Stimulated activated CD8-positive, alpha-beta memory T cell treated with anti-CD3 and anti-CD28 coated beads, Interleukin-12 subunit alpha, Interleukin-12 subunit beta, amount 100 ng/mL, for 24 hours (primary cell): Measurements from ENCODE around the gene MRPL37.
A peak's percentile ranks its signal among the peaks of the same experiment; 100 is the strongest.
"Not testable (repeated sequence)": the region's sequence is repeated elsewhere in the genome, so short reads cannot be mapped to it uniquely, and the experiment has no call there.

Experiments
- DNase-seq: peaks from one replicate; pipeline ENCODE4 v3.0.0-alpha.2; 2020; ENCODE audit errors: extremely low read depth

MRPL37 gene

DNA sequence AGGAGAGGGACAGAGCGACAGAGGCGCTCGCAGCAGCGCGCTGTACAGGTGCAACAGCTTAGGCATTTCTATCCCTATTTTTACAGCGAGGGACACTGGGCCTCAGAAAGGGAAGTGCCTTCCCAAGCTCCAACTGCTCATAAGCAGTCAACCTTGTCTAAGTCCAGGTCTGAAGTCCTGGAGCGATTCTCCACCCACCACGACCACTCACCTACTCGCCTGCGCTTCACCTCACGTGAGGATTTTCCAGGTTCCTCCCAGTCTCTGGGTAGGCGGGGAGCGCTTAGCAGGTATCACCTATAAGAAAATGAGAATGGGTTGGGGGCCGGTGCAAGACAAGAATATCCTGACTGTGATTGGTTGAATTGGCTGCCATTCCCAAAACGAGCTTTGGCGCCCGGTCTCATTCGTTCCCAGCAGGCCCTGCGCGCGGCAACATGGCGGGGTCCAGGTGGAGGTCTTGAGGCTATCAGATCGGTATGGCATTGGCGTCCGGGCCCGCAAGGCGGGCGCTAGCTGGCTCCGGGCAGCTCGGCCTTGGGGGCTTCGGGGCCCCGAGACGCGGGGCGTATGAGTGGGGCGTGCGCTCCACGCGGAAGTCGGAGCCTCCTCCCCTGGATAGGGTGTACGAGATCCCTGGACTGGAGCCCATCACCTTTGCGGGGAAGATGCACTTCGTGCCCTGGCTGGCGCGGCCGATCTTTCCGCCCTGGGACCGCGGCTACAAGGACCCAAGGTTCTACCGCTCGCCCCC lies at the start of gene MRPL37, which contains the start of gene CYB5RL:
TSS of gene MRPL37 (plus strand) at position 403 of the 754 bp plus-strand sequence. CDS start at position 480, 77 bp downstream.
TSS of gene CYB5RL (minus strand) at position 266 of the 754 bp plus-strand sequence. CDS start 4,414 bp downstream, outside the sequence.
- DNase-seq: peak; percentile 71

GRCh38 chr1:54151013-54151412 lies 49.0 kb upstream of the MRPL37 start:
- no peak for DNase-seq

DNA sequence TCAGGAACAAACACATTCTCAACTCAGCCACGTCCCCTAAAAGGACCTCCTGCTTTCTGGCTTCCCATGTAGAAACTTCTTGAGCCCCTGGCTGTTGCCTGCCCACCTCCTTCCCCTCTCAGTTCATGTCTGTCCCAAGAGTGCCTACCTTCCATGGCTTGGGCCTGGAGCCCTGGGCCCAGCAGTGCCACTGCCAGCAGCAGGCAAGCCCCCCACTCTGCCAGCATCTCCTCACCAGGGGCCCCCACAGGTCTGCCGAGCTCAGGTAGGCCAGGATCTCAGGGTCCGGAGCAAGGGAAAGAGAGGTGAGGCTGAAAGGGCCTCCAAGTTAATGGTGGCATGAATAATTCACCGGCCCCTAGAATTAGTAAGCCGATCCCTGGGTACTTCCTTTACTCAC lies 47.3 kb upstream of the MRPL37 start, which contains the start of gene CDCP2:
TSS of gene CDCP2 (minus strand) at position 305 of the 400 bp plus-strand sequence. CDS start at position 227, 78 bp downstream.
- DNase-seq: no peak

DNA sequence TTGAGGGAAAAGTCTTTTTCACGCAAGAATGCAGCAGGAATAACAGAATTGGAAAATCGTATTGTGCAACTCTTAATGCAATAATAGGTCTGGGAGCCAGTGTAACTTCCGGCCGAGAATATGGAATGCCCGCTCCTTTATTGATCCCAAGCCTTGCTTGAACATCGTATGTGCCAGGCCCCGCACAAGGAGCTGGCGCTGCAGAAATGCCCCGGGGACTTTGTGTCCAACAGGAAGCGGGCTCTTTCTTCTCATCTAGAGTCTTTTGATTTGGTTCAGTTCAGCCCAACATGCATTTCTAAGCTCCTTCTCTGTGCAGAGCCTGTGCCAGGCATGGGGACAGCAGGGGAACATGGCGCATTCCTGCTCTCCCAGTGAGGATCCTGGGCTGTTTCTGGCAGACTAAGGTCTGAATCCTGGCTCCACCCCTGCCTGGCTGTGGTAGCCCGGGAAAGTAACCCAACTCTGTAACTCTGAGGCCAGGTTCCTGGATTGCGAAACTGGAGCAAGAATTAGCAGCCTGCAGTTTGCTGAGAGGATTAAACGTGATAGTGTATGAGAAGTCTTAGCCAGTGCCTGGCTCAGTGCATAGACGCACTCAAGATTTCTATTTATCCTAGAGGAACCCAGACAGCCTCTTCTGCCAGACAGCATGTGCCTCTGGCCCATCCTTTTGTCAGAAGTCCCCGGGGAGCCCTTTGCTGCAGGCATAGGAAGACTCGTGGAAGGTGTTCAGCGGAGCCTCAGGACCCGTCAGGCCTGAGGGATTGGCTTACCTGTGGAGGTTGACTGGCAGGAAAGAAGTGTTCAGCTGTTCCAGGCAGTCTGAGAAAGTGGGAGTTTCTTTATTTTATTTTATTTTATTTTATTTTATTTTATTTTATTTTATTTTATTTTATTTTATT lies 46.2 kb upstream of the MRPL37 start:
- no peak for DNase-seq

DNA sequence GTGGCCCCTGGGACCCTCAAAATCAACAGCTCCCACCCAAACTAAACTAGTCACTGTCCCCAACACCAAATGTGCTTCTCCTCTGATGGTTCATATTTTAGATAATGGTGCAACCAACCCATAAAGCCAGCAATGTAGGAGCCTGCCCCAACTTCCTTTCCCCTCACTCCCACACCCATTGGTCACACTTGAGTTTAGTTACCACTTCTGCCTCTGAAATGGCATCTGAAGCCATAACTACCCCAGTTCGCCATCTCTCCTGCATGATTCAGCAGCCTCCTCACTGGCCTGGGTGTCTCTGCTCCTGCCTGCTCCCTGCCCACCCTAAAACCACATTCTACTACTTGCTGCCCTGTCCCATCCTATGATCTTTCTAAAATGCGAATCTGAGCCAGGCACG lies 43.8 kb upstream of the MRPL37 start:
- no peak for DNase-seq

DNA sequence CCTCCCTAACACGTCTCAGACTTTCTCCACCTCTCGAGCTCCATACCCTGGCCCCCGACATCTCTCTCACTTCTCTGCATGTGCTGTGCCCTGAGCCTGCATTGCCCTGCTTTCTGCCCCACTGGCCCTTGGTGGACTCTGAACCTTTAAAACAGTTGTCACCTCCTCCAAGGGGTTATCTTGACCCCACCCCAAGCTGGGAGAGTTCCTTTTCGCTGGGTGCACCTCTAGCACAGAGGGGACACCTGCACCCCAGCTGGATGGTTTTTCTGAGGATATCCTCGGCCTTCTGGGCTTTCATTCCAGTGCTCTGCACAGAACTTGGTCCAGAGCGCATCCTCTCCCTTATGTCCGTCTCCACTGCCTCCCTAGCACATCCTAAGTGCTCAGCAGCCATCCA lies 43.0 kb upstream of the MRPL37 start:
- no peak for DNase-seq

- no peak for DNase-seq
These were observed 42.6 kb upstream of the MRPL37 start for GRCh38 chr1:54157401-54157800.

DNA sequence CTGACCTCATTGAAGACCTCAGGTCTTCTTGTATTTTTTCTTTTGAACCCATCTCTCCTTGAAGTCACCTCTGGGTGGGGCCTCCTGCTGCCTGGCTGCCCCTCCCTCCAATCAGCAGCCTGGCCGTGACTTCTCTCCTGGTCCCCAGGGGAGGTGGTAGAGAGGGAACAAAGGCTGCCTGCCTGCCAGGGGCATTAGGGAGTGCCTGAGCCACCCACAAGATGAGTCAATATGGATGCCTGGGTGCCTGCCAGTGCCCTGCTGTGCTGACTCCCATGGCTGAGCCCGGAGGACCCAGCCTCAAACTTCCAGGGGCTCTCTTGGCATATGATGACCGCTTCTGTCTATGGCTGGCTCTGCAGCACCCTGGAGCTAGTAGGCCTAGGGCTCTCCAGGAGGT lies 41.9 kb upstream of the MRPL37 start:
- DNase-seq: no peak

DNA sequence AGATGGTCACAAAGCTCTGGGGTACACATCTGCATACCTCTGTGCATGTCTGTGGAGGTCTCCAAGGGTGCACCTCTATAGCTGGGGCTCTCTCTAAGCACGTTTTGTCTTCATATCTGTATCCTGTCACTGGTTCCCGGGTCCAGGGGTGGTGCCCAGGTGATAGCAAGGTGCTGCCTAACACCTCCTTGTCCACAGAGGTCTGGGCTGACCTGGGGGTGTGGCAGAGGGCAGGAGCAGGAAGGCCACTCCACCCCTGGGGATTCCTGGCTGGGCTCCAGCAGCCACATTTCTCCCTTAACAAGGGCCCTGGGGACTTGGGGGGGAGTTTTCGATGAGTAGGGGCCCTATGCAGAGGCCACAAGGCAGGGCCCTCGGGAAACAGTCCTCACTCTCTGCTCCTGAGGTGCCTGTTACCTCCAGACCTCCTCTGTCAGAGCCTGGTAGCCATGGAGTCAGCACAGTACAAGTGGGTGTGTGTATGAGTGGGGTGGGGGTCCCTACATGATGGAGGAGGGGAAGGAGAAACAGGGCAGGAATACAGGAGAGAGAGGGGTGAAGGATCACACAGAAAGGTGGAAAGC lies 40.1 kb upstream of the MRPL37 start:
- DNase-seq: no peak

- DNase-seq: no peak
These were observed 39.6 kb upstream of the MRPL37 start for GRCh38 chr1:54160351-54160750.

DNA sequence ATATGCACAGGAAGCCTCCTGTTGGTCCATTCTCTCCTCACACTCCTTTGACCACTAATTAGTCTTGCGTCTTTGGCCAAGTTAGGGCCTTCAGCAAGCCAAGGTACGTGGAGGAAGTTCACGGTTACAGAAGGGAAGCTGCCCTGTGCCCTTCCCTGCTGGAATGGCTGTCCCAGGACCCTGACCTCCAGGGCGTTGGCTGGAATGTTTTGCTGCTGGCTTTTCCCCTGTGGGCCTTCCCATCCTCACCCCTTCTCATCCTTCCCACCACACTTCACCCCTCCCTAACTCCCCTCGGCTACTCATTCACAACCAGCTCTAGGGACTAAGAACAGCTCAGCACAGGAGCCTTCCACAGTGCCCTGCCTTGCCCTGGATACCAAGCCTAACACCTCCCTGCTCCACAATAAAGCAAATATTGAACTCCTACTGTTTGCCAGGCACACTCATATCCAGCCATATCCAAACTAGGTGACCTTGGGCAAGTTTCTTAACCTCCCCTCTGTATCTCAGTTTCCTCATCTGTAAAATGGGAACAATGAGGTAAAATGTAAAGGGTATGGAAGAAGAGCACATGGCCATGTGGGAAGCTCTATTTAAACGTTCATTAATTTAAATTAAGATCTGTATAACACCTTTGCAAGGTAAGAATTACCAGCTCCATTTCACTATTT lies 38.3 kb upstream of the MRPL37 start:
- DNase-seq: no peak

- no peak for DNase-seq
These were observed 36.9 kb upstream of the MRPL37 start for GRCh38 chr1:54163051-54163450.

GRCh38 chr1:54163573-54163972 lies 36.4 kb upstream of the MRPL37 start:
- DNase-seq: no peak

- DNase-seq: no peak
These were observed 34.8 kb upstream of the MRPL37 start for GRCh38 chr1:54165146-54165545.

DNA sequence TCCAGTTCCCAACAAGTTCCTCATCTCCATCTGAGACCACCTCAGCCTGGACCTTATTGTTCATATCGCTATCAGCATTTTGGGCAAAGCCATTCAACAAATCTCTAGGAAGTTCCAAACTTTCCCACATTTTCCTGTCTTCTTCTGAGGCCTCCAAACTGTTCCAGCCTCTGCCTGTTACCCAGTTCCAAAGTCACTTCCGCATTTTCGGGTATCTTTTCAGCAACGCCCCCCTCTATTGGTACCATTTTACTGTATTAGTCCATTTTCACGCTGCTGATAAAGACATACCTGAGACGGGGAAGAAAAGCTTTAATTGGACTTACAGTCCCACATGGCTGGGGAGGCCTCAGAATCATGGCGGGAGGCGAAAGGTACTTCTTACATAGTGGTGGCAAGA lies 33.6 kb upstream of the MRPL37 start:
- DNase-seq: not testable (repeated sequence)

- no peak for DNase-seq
These were observed 32.4 kb upstream of the MRPL37 start for GRCh38 chr1:54167422-54168139.

DNA sequence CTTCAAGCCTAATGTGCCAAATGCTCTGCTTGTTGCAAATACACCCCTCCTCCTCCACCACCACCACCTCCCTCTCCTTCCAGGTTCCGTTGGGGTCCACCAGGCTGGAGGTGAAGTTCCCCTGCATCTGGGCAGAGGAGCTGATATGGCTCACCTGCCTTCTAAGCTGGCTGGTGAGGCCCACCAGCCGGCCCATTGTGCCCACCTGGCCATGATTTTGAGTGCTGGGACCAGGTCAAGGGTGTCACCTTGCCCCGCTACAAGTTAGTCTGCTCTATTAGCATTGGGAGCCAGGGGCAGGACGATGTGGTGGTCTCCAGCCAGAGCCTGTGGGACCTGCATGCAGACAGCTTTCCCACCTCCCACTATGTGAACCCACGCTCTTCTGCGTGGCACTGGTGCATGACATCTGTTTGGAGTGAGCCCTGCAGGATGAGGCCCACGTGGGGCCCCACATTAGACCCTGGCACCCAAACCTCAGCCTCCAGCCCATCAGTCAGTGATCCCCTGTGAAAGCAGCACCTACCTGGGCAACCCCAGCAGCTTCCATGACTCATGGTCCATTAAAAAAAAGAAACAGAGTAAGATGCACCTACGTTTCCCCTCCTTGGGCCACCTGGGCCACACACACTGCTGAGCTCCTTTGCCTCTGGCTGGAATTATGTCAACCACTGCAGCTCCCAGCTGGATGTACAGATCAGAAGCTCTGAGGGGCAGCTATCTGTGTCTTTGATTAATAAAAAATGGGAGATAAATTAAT lies 31.6 kb upstream of the MRPL37 start:
- DNase-seq: no peak

- DNase-seq: no peak
These were observed 30.9 kb upstream of the MRPL37 start for GRCh38 chr1:54169068-54169467.

- DNase-seq: no peak
These were observed 29.0 kb upstream of the MRPL37 start for GRCh38 chr1:54171016-54171415.

DNA sequence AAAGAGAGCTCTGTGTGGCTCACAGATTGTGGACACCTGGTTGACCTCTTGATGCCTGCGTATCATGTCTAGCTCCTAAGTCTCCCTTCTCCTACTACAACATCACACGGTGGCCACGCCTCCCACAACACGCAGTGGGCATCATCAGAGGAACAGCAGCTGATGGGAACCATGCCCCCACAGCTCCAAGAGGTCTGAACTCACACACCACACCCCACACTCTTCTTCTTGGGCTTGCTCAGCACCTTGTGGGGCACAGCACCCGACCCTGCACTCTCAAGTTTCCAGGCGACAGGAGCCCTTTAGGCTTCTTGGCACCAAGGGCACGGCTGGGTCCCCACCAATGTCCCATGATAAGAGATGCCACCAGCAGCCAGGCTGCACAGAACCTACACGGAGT lies 28.4 kb upstream of the MRPL37 start:
- no peak for DNase-seq
